Loucy (cell line): ENCODE data around the gene KNDC1.

Source experiments
- H2AFZ ChIP-seq: fragments of 200-600 bp; sonication (generic); 2 replicates; pipeline ENCODE4 v1.6.0; 2016; ENCODE audit warnings: antibody characterized with exemption, mild to moderate bottlenecking, low read length, moderate library complexity
- H3F3A ChIP-seq: fragments of 200-600 bp; 2 replicates; pipeline ENCODE4 v1.6.0; 2016; ENCODE audit warnings: antibody characterized with exemption, low read depth, mild to moderate bottlenecking
- H3K27me3 ChIP-seq: fragments of 200-600 bp; sonication (generic); 2 replicates; pipeline ENCODE4 v1.6.1; 2014; ENCODE audit warnings: low read length, mild to moderate bottlenecking; ENCODE audit not compliant: insufficient read depth, poor library complexity, severe bottlenecking
- H3K36me3 ChIP-seq: fragments of 200-600 bp; sonication (generic); 2 replicates; pipeline ENCODE4 v1.6.1; 2016; ENCODE audit warnings: low read length; ENCODE audit not compliant: insufficient read depth
- H3K4me1 ChIP-seq: fragments of 200-600 bp; sonication (generic); 2 replicates; pipeline ENCODE4 v1.5.1; 2014; ENCODE audit warnings: low read length, mild to moderate bottlenecking; ENCODE audit not compliant: insufficient read depth, poor library complexity, severe bottlenecking
- H3K4me2 ChIP-seq: fragments of 200-600 bp; sonication (generic); 2 replicates; pipeline ENCODE4 v1.6.0; 2014; ENCODE audit warnings: antibody characterized with exemption, low read length, low read depth, mild to moderate bottlenecking; ENCODE audit not compliant: poor library complexity, severe bottlenecking
- H3K4me3 ChIP-seq: fragments of 200-600 bp; sonication (generic); 2 replicates; pipeline ENCODE4 v1.5.1; 2014; ENCODE audit warnings: low read length, mild to moderate bottlenecking, mixed read lengths; ENCODE audit not compliant: poor library complexity, severe bottlenecking
- H3K79me2 ChIP-seq: fragments of 200-600 bp; sonication (generic); 2 replicates; pipeline ENCODE4 v1.6.1; 2014; ENCODE audit warnings: low read length; ENCODE audit not compliant: insufficient read depth
- H3K9ac ChIP-seq: fragments of 200-600 bp; sonication (generic); 2 replicates; pipeline ENCODE4 v1.6.0; 2014; ENCODE audit warnings: mild to moderate bottlenecking, low read depth, low read length, moderate library complexity; ENCODE audit not compliant: poor library complexity, severe bottlenecking
- H3K9me2 ChIP-seq: fragments of 200-600 bp; sonication (generic); replicated peaks from 2 replicates; pipeline ENCODE4 v1.6.1; 2016; ENCODE audit warnings: low read depth, low read length, mixed read lengths
- H3K9me3 ChIP-seq: fragments of 200-600 bp; sonication (generic); 2 replicates; pipeline ENCODE4 v1.6.1; 2014; ENCODE audit warnings: mild to moderate bottlenecking, antibody characterized with exemption, low read length, low read depth; ENCODE audit not compliant: insufficient read depth
- H4K20me1 ChIP-seq: fragments of 200-600 bp; sonication (generic); 2 replicates; pipeline ENCODE4 v1.6.0; 2014; ENCODE audit warnings: antibody characterized with exemption, low read length, mild to moderate bottlenecking; ENCODE audit not compliant: insufficient read depth, poor library complexity, severe bottlenecking
- EZH2phosphoT487 ChIP-seq: fragments of 200-600 bp; IDR thresholded peaks from 2 replicates; pipeline ENCODE4 v1.6.1; 2018; ENCODE audit warnings: antibody characterized with exemption, mild to moderate bottlenecking, moderate library complexity, borderline replicate concordance
- TF ChIP-seq, protein P1 (sequence below): fragments of 200-600 bp; sonication (generic); conservative IDR thresholded peaks from 2 replicates; pipeline ENCODE4 v1.5.1; 2014; ENCODE audit warnings: mild to moderate bottlenecking, antibody characterized with exemption, low read length

KNDC1 gene

DNA sequence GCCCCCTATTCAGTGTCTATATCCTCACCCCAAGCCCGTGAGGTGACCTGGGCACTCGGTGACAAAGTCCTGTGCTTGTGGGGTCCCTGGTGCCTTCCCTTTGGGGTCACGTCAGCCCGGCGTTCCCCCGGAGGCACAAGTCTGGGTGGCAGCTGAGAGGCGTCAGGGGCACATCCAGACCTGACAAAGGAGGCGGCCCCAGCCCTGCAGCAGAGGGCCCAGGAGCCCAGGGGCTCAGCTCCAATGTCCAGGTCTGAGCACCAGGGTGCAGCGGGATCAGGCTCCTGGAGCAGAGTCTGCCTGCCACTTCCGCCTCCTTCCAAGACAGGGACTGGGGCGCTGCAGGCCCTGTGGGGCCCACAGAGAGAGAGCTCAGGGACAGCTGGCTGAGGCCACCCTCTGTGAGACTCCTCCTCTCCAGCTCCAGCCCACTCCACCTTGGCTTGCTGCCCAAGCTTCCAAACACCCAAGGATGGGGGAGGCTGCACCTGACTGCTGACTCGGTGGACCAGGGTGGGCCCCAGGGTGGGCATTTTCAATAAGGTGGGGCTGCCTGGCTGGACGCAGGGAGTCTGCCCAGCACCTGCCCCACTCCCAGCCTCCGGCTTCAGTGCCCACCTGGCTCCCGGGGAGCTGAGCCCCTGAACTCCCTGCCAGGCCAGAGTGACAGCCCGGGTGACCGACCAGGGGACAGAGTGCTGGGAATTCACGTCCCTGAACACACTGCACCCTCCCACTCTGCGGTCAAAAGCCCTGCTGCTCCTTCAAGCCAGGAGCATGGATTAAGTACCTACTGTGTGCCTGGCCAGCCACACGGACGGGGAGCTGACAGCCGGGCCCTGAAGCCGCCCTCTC, 1.0 kb upstream of the KNDC1 start:
- Histone ChIP-seq H3K4me2 (no peak overlapping the region), H2AFZ (no peak overlapping the region), H4K20me1 (no peaks in the 10 kb centered on the region), H3K9ac (no peak overlapping the region), H3K79me2 (no peaks in the 10 kb centered on the region), H3K9me2 (no peaks in the 10 kb centered on the region), H3K4me1 (no peaks in the 10 kb centered on the region), H3K36me3 (no peaks in the 10 kb centered on the region), H3F3A (no peaks in the 10 kb centered on the region), H3K27me3 (no peaks in the 10 kb centered on the region), H3K9me3 (peaks cover 11% of the 10 kb centered on the region; the same call in 1 of the 2 replicates), H3K4me3 (no peak overlapping the region)
- TF ChIP-seq, protein P1, sequence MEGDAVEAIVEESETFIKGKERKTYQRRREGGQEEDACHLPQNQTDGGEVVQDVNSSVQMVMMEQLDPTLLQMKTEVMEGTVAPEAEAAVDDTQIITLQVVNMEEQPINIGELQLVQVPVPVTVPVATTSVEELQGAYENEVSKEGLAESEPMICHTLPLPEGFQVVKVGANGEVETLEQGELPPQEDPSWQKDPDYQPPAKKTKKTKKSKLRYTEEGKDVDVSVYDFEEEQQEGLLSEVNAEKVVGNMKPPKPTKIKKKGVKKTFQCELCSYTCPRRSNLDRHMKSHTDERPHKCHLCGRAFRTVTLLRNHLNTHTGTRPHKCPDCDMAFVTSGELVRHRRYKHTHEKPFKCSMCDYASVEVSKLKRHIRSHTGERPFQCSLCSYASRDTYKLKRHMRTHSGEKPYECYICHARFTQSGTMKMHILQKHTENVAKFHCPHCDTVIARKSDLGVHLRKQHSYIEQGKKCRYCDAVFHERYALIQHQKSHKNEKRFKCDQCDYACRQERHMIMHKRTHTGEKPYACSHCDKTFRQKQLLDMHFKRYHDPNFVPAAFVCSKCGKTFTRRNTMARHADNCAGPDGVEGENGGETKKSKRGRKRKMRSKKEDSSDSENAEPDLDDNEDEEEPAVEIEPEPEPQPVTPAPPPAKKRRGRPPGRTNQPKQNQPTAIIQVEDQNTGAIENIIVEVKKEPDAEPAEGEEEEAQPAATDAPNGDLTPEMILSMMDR, result no peak
- TF ChIP-seq EZH2phosphoT487, result no peak

DNA sequence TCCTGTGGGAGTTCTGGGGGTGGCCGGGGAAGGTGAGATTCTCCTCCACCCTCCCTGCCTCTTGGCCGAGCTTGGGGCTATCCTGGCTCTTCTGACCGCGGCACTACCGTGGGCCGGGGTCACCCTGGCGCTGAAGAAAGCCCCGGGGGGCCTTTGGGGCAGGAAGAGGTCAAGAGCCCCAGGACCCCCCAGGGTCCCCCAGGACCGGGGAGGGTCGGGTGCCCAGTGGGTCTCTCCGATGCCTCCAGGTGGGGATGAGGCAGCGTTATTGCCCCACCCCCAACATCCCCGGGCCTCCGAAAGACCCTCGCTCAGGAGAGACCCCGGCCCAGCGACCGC, 439 bp upstream of the KNDC1 start:
- Histone ChIP-seq H4K20me1 (no peaks in the 10 kb centered on the region), H3F3A (no peaks in the 10 kb centered on the region), H3K4me3 (no peak overlapping the region), H3K4me1 (no peaks in the 10 kb centered on the region), H3K9ac (no peak overlapping the region), H3K36me3 (no peaks in the 10 kb centered on the region), H3K79me2 (no peaks in the 10 kb centered on the region), H3K9me2 (no peaks in the 10 kb centered on the region), H3K27me3 (no peaks in the 10 kb centered on the region), H3K9me3 (peaks cover 11% of the 10 kb centered on the region; the same call in 1 of the 2 replicates), H3K4me2 (no peak overlapping the region), H2AFZ (no peak overlapping the region)
- TF ChIP-seq, protein P1, result no peak
- no peak for TF ChIP-seq EZH2phosphoT487

DNA sequence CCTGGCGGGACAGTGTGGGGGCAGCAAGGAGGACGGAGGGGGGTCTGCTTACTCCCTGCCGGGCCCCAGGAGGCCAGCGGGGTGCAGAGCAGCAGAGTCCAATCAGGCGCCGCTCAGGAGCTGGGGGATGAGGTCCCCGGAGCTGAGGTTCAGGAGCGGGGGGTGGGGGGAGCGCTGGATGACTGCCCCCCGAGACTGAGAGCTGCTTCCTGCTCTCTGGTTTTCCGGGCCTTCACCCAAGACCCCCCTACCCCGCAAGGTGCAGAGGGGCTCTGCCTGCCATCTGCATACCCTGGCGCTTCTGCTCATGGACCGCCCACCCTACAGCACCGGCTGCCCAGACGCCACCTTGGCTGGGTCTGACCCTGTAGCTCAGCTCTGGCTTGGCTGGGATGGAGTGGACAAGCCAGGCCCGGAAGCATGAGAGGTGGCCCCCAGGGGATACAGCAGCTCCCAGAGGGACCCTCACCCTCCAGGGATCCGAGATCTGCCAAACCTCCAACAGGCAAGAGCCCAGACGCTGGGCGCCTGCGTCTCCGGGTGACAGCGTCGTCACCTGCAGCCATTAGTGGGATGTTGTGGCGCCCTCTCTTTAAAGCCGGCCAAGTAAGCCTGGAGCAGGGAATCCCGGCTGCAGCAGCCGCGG, 930 bp downstream of the KNDC1 start:
- Histone ChIP-seq H3K27me3 (no peaks in the 10 kb centered on the region), H3K4me3 (no peak overlapping the region), H3K4me1 (no peaks in the 10 kb centered on the region), H3K4me2 (no peak overlapping the region), H4K20me1 (no peaks in the 10 kb centered on the region), H3K9me3 (peaks cover 16% of the 10 kb centered on the region; the same call in 1 of the 2 replicates), H3F3A (no peaks in the 10 kb centered on the region), H3K9ac (no peak overlapping the region), H3K79me2 (no peaks in the 10 kb centered on the region), H3K36me3 (no peaks in the 10 kb centered on the region), H2AFZ (no peak overlapping the region), H3K9me2 (no peaks in the 10 kb centered on the region)
- TF ChIP-seq, protein P1, result no peak
- no peak for TF ChIP-seq EZH2phosphoT487
